PC-9 (cell line): Measurements from ENCODE around the gene UBQLN1.

Source experiments
- CTCF ChIP-seq: fragments of 200-600 bp; sonication (generic); conservative IDR thresholded peaks from 2 replicates; pipeline ENCODE4 v1.6.1; 2017; ENCODE audit warnings: mixed run types, antibody characterized with exemption, mild to moderate bottlenecking, moderate library complexity
- EZH2 ChIP-seq: fragments of 200-600 bp; sonication (generic); IDR thresholded peaks from 2 replicates; pipeline ENCODE4 v1.8.0; 2017; ENCODE audit warnings: antibody characterized with exemption, low read depth

GRCh38 chr9:83715794-83716193, 8.0 kb upstream of the UBQLN1 start:
- no peak for TF ChIP-seq CTCF
- no peak for TF ChIP-seq EZH2
